NCI-H1694 (cell line): ENCODE data around the gene PLP1.
A peak's percentile ranks its signal among the peaks of the same experiment; 100 is the strongest.
"Not testable (repeated sequence)": the region's sequence is repeated elsewhere in the genome, so short reads cannot be mapped to it uniquely, and the experiment has no call there.

ENCODE experiments used
- DNase-seq: peaks from one replicate; lab custom pipeline; 2025; lab: John Stamatoyannopoulos, UW

Gene PLP1

GRCh38 chrX:103781062-103781402 is 4.4 kb downstream of the PLP1 start:
- DNase-seq, result no peak

- DNase-seq, result no peak
Observed at GRCh38 chrX:103781706-103782105, 5.1 kb downstream of the PLP1 start.

- DNase-seq, result no peak
Observed at GRCh38 chrX:103782640-103783039, 6.0 kb downstream of the PLP1 start.

- DNase-seq, result no peak
Observed at GRCh38 chrX:103783196-103783595, 6.6 kb downstream of the PLP1 start.

- no peak for DNase-seq
Observed at GRCh38 chrX:103783971-103784370, 7.3 kb downstream of the PLP1 start.

GRCh38 chrX:103789004-103789403 is 12.4 kb downstream of the PLP1 start:
- no peak for DNase-seq

GRCh38 chrX:103791228-103791627 is 14.6 kb downstream of the PLP1 start:
- no peak for DNase-seq

- DNase-seq, result no peak
Observed at GRCh38 chrX:103791826-103792485, 15.3 kb downstream of the PLP1 start.

GRCh38 chrX:103792916-103793544 is 16.4 kb downstream of the PLP1 start:
- DNase-seq, result no peak

- no peak for DNase-seq
Observed at GRCh38 chrX:103793545-103793940, 16.9 kb downstream of the PLP1 start.

- no peak for DNase-seq
Observed at GRCh38 chrX:103794119-103794518, 17.5 kb downstream of the PLP1 start.

- no peak for DNase-seq
Observed at GRCh38 chrX:103797691-103798090, 21.1 kb downstream of the PLP1 start.

- no peak for DNase-seq
Observed at GRCh38 chrX:103800318-103800717, 23.7 kb downstream of the PLP1 start.

- DNase-seq, result no peak
Observed at GRCh38 chrX:103805860-103806259, 29.2 kb downstream of the PLP1 start.

GRCh38 chrX:103806862-103807474 is 30.3 kb downstream of the PLP1 start:
- no peak for DNase-seq

- no peak for DNase-seq
Observed at GRCh38 chrX:103811858-103812257, 35.2 kb downstream of the PLP1 start.

- DNase-seq, result not testable (repeated sequence)
Observed at GRCh38 chrX:103817101-103817500, 40.5 kb downstream of the PLP1 start.

- DNase-seq, result peak; percentile 80
Observed at GRCh38 chrX:103817502-103817901, 40.9 kb downstream of the PLP1 start.

- no peak for DNase-seq
Observed at GRCh38 chrX:103818842-103819619, 42.4 kb downstream of the PLP1 start.

GRCh38 chrX:103820802-103821201 is 44.2 kb downstream of the PLP1 start:
- not testable (repeated sequence) for DNase-seq

GRCh38 chrX:103823591-103823990 is 47.0 kb downstream of the PLP1 start:
- no peak for DNase-seq

GRCh38 chrX:103825881-103826280 is 49.2 kb downstream of the PLP1 start:
- DNase-seq, result no peak

GRCh38 chrX:103828529-103828928 is 51.9 kb downstream of the PLP1 start:
- DNase-seq, result no peak
